Osteocyte (in vitro differentiated cells): ENCODE data around the gene ERAP2. TPM values are rescaled to one million over a fixed set of nuclear protein-coding genes. Genes with fewer than 3 reads are reported as not detected.
A peak's percentile ranks its signal among the peaks of the same experiment; 100 is the strongest.

Source experiments
- DNase-seq: peaks from one replicate; pipeline ENCODE4 v3.0.0; 2021; ENCODE audit warnings: mixed read lengths; ENCODE audit not compliant: unreplicated experiment; ENCODE audit errors: extremely low spot score
- H3K27ac Mint-ChIP-seq: one replicate; pipeline ENCODE4 v1.8.0; 2021; ENCODE audit warnings: mild to moderate bottlenecking, mixed read lengths; ENCODE audit not compliant: unreplicated experiment
- H3K27me3 Mint-ChIP-seq: one replicate; pipeline ENCODE4 v1.8.0; 2021; ENCODE audit warnings: mixed read lengths; ENCODE audit not compliant: unreplicated experiment
- H3K36me3 Mint-ChIP-seq: one replicate; pipeline ENCODE4 v1.8.0; 2021; ENCODE audit warnings: mixed read lengths; ENCODE audit not compliant: unreplicated experiment
- H3K4me1 Mint-ChIP-seq: one replicate; pipeline ENCODE4 v1.8.0; 2021; ENCODE audit warnings: mixed read lengths; ENCODE audit not compliant: unreplicated experiment
- H3K4me3 Mint-ChIP-seq: one replicate; pipeline ENCODE4 v1.8.0; 2021; ENCODE audit warnings: mild to moderate bottlenecking, moderate library complexity, mixed read lengths; ENCODE audit not compliant: unreplicated experiment
- H3K9me3 Mint-ChIP-seq: one replicate; pipeline ENCODE4 v1.8.0; 2021; ENCODE audit warnings: mixed read lengths; ENCODE audit not compliant: unreplicated experiment
- CTCF ChIP-seq: fragments of 200-600 bp; sonication (generic); IDR thresholded peaks from 2 replicates; pipeline ENCODE4 v1.5.0; 2021; ENCODE audit warnings: antibody characterized with exemption, mild to moderate bottlenecking, moderate library complexity
- total RNA-seq: library from RNA; stranded (reverse); gene quantifications from 2 replicates; pipeline ENCODE4 v1.2.1, GENCODE V29; 2021

Gene ERAP2
- total RNA-seq, 1 donor from 2014 or later = 3.5 TPM

GRCh38 chr5:96968074-96968473 is 91.8 kb downstream of the ERAP2 start:
- Mint-ChIP-seq H3K9me3 (no peaks in the 10 kb centered on the region), H3K4me3 (peak overlapping the region; percentile 52), H3K4me1 (peaks cover 77% of the 10 kb centered on the region), H3K36me3 (peaks cover 2% of the 10 kb centered on the region), H3K27ac (peak overlapping the region; percentile 82), H3K27me3 (no peaks in the 10 kb centered on the region)
- DNase-seq = no peak
- TF ChIP-seq CTCF = no peak

GRCh38 chr5:96968614-96969013 is 92.3 kb downstream of the ERAP2 start:
- peaks cover 2% of the 10 kb centered on the region for H3K36me3 Mint-ChIP-seq
- TF ChIP-seq CTCF = no peak
- DNase-seq = no peak
- no peaks in the 10 kb centered on the region for H3K9me3 Mint-ChIP-seq
- peaks cover 72% of the 10 kb centered on the region for H3K4me1 Mint-ChIP-seq
- H3K27me3 Mint-ChIP-seq = no peaks in the 10 kb centered on the region
- H3K4me3 Mint-ChIP-seq = peak overlapping the region; percentile 52
- H3K27ac Mint-ChIP-seq = peak overlapping the region; percentile 82

Other genes with a start within 250 kb of the ERAP2 start
- gene CAST, start 214.1 kb upstream of the ERAP2 start, total RNA-seq = 144 and 154 TPM in 2 replicates
- 66.7 and 67.3 TPM in 2 replicates for gene ERAP1, start 68.6 kb upstream of the ERAP2 start, total RNA-seq
- 40.8 and 44.1 TPM in 2 replicates for gene LNPEP, start 59.6 kb downstream of the ERAP2 start, total RNA-seq